Kidney glomerular epithelial cell (primary cell): ENCODE data around the gene KIT.
A peak's percentile ranks its signal among the peaks of the same experiment; 100 is the strongest.
"Not testable (repeated sequence)": the region's sequence is repeated elsewhere in the genome, so short reads cannot be mapped to it uniquely, and the experiment has no call there.

ENCODE experiments used
- DNase-seq: peaks from one replicate; lab custom pipeline; 2025; lab: John Stamatoyannopoulos, UW

Gene KIT

GRCh38 chr4:54657551-54658251 lies at the start of gene KIT:
Gene KIT, plus strand, starts transcription at chr4:54657957. Its CDS starts 58 bp downstream, at chr4:54658015.
- DNase-seq, result no peak

- DNase-seq, result no peak
Measured at GRCh38 chr4:54609310-54609709, 48.4 kb upstream of the KIT start.

- DNase-seq, result no peak
Measured at GRCh38 chr4:54614149-54614548, 43.6 kb upstream of the KIT start.

- DNase-seq, result no peak
Measured at GRCh38 chr4:54620773-54621172, 37.0 kb upstream of the KIT start.

- DNase-seq, result no peak
Measured at GRCh38 chr4:54625391-54625790, 32.4 kb upstream of the KIT start.

- no peak for DNase-seq
Measured at GRCh38 chr4:54626113-54626512, 31.6 kb upstream of the KIT start.

- DNase-seq, result no peak
Measured at GRCh38 chr4:54632537-54632936, 25.2 kb upstream of the KIT start.

- not testable (repeated sequence) for DNase-seq
Measured at GRCh38 chr4:54633102-54633740, 24.5 kb upstream of the KIT start.

GRCh38 chr4:54635318-54635717 lies 22.4 kb upstream of the KIT start:
- no peak for DNase-seq

GRCh38 chr4:54637325-54637724 lies 20.4 kb upstream of the KIT start:
- DNase-seq, result no peak

- not testable (repeated sequence) for DNase-seq
Measured at GRCh38 chr4:54641101-54641500, 16.7 kb upstream of the KIT start.

GRCh38 chr4:54643172-54643571 lies 14.6 kb upstream of the KIT start:
- no peak for DNase-seq

- no peak for DNase-seq
Measured at GRCh38 chr4:54643958-54644751, 13.6 kb upstream of the KIT start.

- DNase-seq, result no peak
Measured at GRCh38 chr4:54645830-54646229, 11.9 kb upstream of the KIT start.

- DNase-seq, result no peak
Measured at GRCh38 chr4:54647070-54647469, 10.7 kb upstream of the KIT start.

- DNase-seq, result no peak
Measured at GRCh38 chr4:54651050-54651449, 6.7 kb upstream of the KIT start.

- DNase-seq, result no peak
Measured at GRCh38 chr4:54654753-54655152, 3.0 kb upstream of the KIT start.

GRCh38 chr4:54657185-54657550 lies 589 bp upstream of the KIT start:
- DNase-seq, result no peak

GRCh38 chr4:54658252-54659093 lies 716 bp downstream of the KIT start:
- DNase-seq, result peak; percentile 15

- DNase-seq, result no peak
Measured at GRCh38 chr4:54659313-54659712, 1.6 kb downstream of the KIT start.

GRCh38 chr4:54659749-54660535 lies 2.2 kb downstream of the KIT start:
- DNase-seq, result no peak
